Endodermal cell (in vitro differentiated cells): ENCODE data around the gene RASSF8. TPM values are rescaled to one million over a fixed set of nuclear protein-coding genes. Genes with fewer than 3 reads are reported as not detected.
A peak's percentile ranks its signal among the peaks of the same experiment; 100 is the strongest.

Experiments
- DNase-seq: peaks from one replicate; pipeline ENCODE4 v3.0.0-alpha.2; 2017
- H3K27ac ChIP-seq: 2 replicates; pipeline ENCODE4 v1.5.1; 2013; ENCODE audit warnings: mild to moderate bottlenecking, low read depth, low read length, moderate library complexity
- H3K27me3 ChIP-seq: 2 replicates; pipeline ENCODE4 v1.6.1; 2013; ENCODE audit warnings: mild to moderate bottlenecking, low read length, moderate library complexity; ENCODE audit not compliant: insufficient read depth, control insufficient read depth, poor library complexity, severe bottlenecking
- H3K36me3 ChIP-seq: 2 replicates; pipeline ENCODE4 v1.7.0; 2013; ENCODE audit warnings: mild to moderate bottlenecking, low read length, moderate library complexity; ENCODE audit not compliant: control insufficient read depth, insufficient read depth
- H3K4me1 ChIP-seq: one replicate; pipeline ENCODE4 v1.7.0; 2013; ENCODE audit warnings: low read length; ENCODE audit not compliant: control insufficient read depth, insufficient read depth
- H3K4me3 ChIP-seq: 2 replicates; pipeline ENCODE4 v1.5.1; 2013; ENCODE audit warnings: mild to moderate bottlenecking, low read length, moderate library complexity
- H3K9ac ChIP-seq: 2 replicates; pipeline ENCODE4 v1.6.1; 2013; ENCODE audit warnings: mild to moderate bottlenecking, low read length, moderate library complexity; ENCODE audit not compliant: poor library complexity, severe bottlenecking; ENCODE audit errors: extremely low read depth
- H3K9me3 ChIP-seq: 2 replicates; pipeline ENCODE4 v1.6.1; 2013; ENCODE audit warnings: mild to moderate bottlenecking, low read length, moderate library complexity; ENCODE audit not compliant: control insufficient read depth
- H3K27ac Mint-ChIP-seq: 2 replicates; pipeline ENCODE4 v1.8.0; 2020; ENCODE audit warnings: mixed read lengths
- H3K27me3 Mint-ChIP-seq: 2 replicates; pipeline ENCODE4 v1.8.0; 2021; ENCODE audit warnings: mild to moderate bottlenecking, mixed read lengths; ENCODE audit not compliant: insufficient read depth
- H3K36me3 Mint-ChIP-seq: 2 replicates; pipeline ENCODE4 v1.8.0; 2020; ENCODE audit warnings: low read depth, mixed read lengths
- H3K4me1 Mint-ChIP-seq: 2 replicates; pipeline ENCODE4 v1.8.0; 2020; ENCODE audit warnings: mixed read lengths
- H3K4me3 Mint-ChIP-seq: 2 replicates; pipeline ENCODE4 v1.8.0; 2020; ENCODE audit warnings: mild to moderate bottlenecking, moderate library complexity, mixed read lengths
- H3K9me3 Mint-ChIP-seq: 2 replicates; pipeline ENCODE4 v1.8.0; 2020; ENCODE audit warnings: mild to moderate bottlenecking, mixed read lengths
- CTCF ChIP-seq: fragments of 200-600 bp; sonication (generic); conservative IDR thresholded peaks from 2 replicates; pipeline ENCODE4 v1.5.0; 2021; ENCODE audit warnings: antibody characterized with exemption, mild to moderate bottlenecking
- WGBS, 2 experiments: methylation state at CpG; one replicate each; pipeline versions ENCODE4 v1.1.5 to v1.1.7; 2013; ENCODE audit warnings: missing lambda C conversion rate in 2 of 2, mixed read lengths in 1 of 2; ENCODE audit not compliant: insufficient coverage in 1 of 2, insufficient read length in 1 of 2; 5-methylcytosine and 5-hydroxymethylcytosine counted together
- total RNA-seq, 2 donors: library from RNA; stranded (reverse); fragmentation: NEBNext Ultra II Directional in 1 of 2; extraction: Animal tissue kit (Norgen Biotek cat#: 25700) in 1 of 2; gene quantifications; 2 replicates in 1 of 2; 3 replicates in 1 of 2; pipeline ENCODE4 v1.2.1, GENCODE V29; 2021

The RASSF8 gene
- total RNA-seq, 2 donors from 2014 or later, result 87.0 to 183 TPM

- H3K27me3 Mint-ChIP-seq, result peaks cover 94% of the 10 kb centered on the region
- peaks cover 97% of the 10 kb centered on the region for H3K27me3 ChIP-seq
- H3K4me3 ChIP-seq, result peak overlapping the region; percentile 89
- H3K36me3 ChIP-seq, result no peaks in the 10 kb centered on the region
- WGBS, 2 experiments, result 0% methylated on average over 28 to 66 of the region's 66 CpGs
- H3K9ac ChIP-seq, result peak overlapping the region; percentile 8
- no peak overlapping the region for H3K27ac ChIP-seq
- no peaks in the 10 kb centered on the region for H3K9me3 ChIP-seq
- peak; percentile 94 for DNase-seq
- peak overlapping the region; percentile 62 for H3K4me3 Mint-ChIP-seq
- TF ChIP-seq CTCF, result no peak
- peaks cover 31% of the 10 kb centered on the region for H3K4me1 Mint-ChIP-seq
- peak overlapping the region; percentile 76 for H3K27ac Mint-ChIP-seq
- H3K9me3 Mint-ChIP-seq, result no peaks in the 10 kb centered on the region
- no peaks in the 10 kb centered on the region for H3K36me3 Mint-ChIP-seq
- peaks cover 4% of the 10 kb centered on the region for H3K4me1 ChIP-seq
Observed at GRCh38 chr12:26125400-26126339, 167.2 kb downstream of the RASSF8 start.

GRCh38 chr12:26126340-26127284 is 168.1 kb downstream of the RASSF8 start:
- no peak for TF ChIP-seq CTCF
- Mint-ChIP-seq H3K36me3 (no peaks in the 10 kb centered on the region), H3K27ac (no peak overlapping the region), H3K27me3 (peaks cover 94% of the 10 kb centered on the region), H3K4me1 (peaks cover 23% of the 10 kb centered on the region), H3K9me3 (no peaks in the 10 kb centered on the region), H3K4me3 (peak overlapping the region; percentile 62)
- 3 to 5% methylated on average over 30 to 59 of the region's 60 CpGs for WGBS, 2 experiments
- peaks cover 97% of the 10 kb centered on the region for H3K27me3 ChIP-seq
- H3K4me3 ChIP-seq, result peak overlapping the region; percentile 89
- H3K9me3 ChIP-seq, result no peaks in the 10 kb centered on the region
- H3K27ac ChIP-seq, result no peak overlapping the region
- peak overlapping the region; percentile 1 for H3K9ac ChIP-seq
- DNase-seq, result peak; percentile 96
- no peaks in the 10 kb centered on the region for H3K36me3 ChIP-seq
- peaks cover 4% of the 10 kb centered on the region for H3K4me1 ChIP-seq

GRCh38 chr12:26127404-26127803 is 168.9 kb downstream of the RASSF8 start:
- H3K4me1 Mint-ChIP-seq, result peaks cover 20% of the 10 kb centered on the region
- no peak overlapping the region for H3K9ac ChIP-seq
- H3K36me3 Mint-ChIP-seq, result no peaks in the 10 kb centered on the region
- peaks cover 93% of the 10 kb centered on the region for H3K27me3 Mint-ChIP-seq
- H3K4me1 ChIP-seq, result peaks cover 4% of the 10 kb centered on the region
- H3K9me3 ChIP-seq, result no peaks in the 10 kb centered on the region
- TF ChIP-seq CTCF, result no peak
- H3K4me3 Mint-ChIP-seq, result no peak overlapping the region
- H3K4me3 ChIP-seq, result no peak overlapping the region
- peaks cover 98% of the 10 kb centered on the region for H3K27me3 ChIP-seq
- 47 to 60% methylated on average over 2 of the region's 2 CpGs for WGBS, 2 experiments
- H3K36me3 ChIP-seq, result no peaks in the 10 kb centered on the region
- H3K27ac Mint-ChIP-seq, result no peak overlapping the region
- H3K9me3 Mint-ChIP-seq, result no peaks in the 10 kb centered on the region
- no peak overlapping the region for H3K27ac ChIP-seq
- DNase-seq, result no peak
